ENCODE results near the gene FN3K.

GRCh38 chr17:82709676-82710498 lies 25.5 kb upstream of the FN3K start:
- TF ChIP-seq GLIS3 (CRISPR knock-in tag; IDR thresholded peaks at IDR 0.05), result no peak
- TF ChIP-seq ZNF565 (CRISPR knock-in tag; conservative IDR thresholded peaks at IDR 0.05; ENCODE audit: low read depth), result no peak
- TF ChIP-seq BACH2 (CRISPR knock-in tag; IDR thresholded peaks at IDR 0.05; ENCODE audit: borderline replicate concordance), result no peak
- TF ChIP-seq PATZ1 (CRISPR knock-in tag; IDR thresholded peaks at IDR 0.05; ENCODE audit: borderline replicate concordance), result no peak
- no peak for TF ChIP-seq CREB5 (CRISPR knock-in tag; IDR thresholded peaks at IDR 0.05; ENCODE audit: low read depth)
- TF ChIP-seq ZFP3 (CRISPR knock-in tag; IDR thresholded peaks at IDR 0.05), result no peak

Data from SK-N-SH treated with all-trans-retinoic acid at 6 μM for 48 hours (cell line).